CD4-positive, alpha-beta T cell (primary cell): ENCODE measurements around the gene MATN1. TPM values are rescaled to one million over a fixed set of nuclear protein-coding genes. Genes with fewer than 3 reads are reported as not detected.

Experiments used
- ATAC-seq: fragments of 200-7000 bp; cut with Tn5 transposase; one replicate; pipeline ENCODE4 v1.10.0; 2022; ENCODE audit warnings: mild to moderate bottlenecking; ENCODE audit not compliant: poor library complexity
- CTCF ChIA-PET: fragments of 350-600 bp; sonication (Branson Sonifier 250); formaldehyde crosslinking; loops from one replicate; lab custom pipeline; 2021; ENCODE audit warnings: antibody characterized with exemption, inconsistent platforms; lab: Charles Lee
- POLR2A ChIA-PET: fragments of 350-600 bp; sonication (Branson Sonifier 250); formaldehyde crosslinking; loops from one replicate; lab custom pipeline; 2021; ENCODE audit warnings: antibody characterized with exemption, inconsistent platforms; lab: Charles Lee
- DNase-seq, 14 experiments: peaks; one replicate each; pipeline ENCODE4 v3.0.0-alpha.2; 2013 to 2020; ENCODE audit warnings: mixed read lengths in 2 of 14
- H3K27ac ChIP-seq, 2 donors: one replicate each; pipeline versions ENCODE4 v1.5.1 to v1.7.0; 2013; ENCODE audit warnings: low read length in 2 of 2, low read depth in 1 of 2, mild to moderate bottlenecking in 1 of 2
- H3K27me3 ChIP-seq, 2 experiments: 1 replicate in 1 of 2; 2 replicates in 1 of 2; pipeline versions ENCODE4 v1.6.1 to v1.7.0; 2013; ENCODE audit warnings: low read length in 2 of 2, control low read depth in 1 of 2, mild to moderate bottlenecking in 1 of 2, moderate library complexity in 1 of 2; ENCODE audit not compliant: insufficient read depth in 2 of 2, control insufficient read depth in 1 of 2
- H3K36me3 ChIP-seq: one replicate; pipeline ENCODE4 v1.6.1; 2013; ENCODE audit warnings: low read length, control low read depth; ENCODE audit not compliant: insufficient read depth
- H3K4me1 ChIP-seq: one replicate; pipeline ENCODE4 v1.6.1; 2013; ENCODE audit warnings: low read length, control low read depth; ENCODE audit not compliant: insufficient read depth
- H3K4me3 ChIP-seq: one replicate; pipeline ENCODE4 v1.5.1; 2013; ENCODE audit warnings: mild to moderate bottlenecking, low read length, moderate library complexity
- H3K9me3 ChIP-seq, 2 experiments: 1 replicate in 1 of 2; 2 replicates in 1 of 2; pipeline versions ENCODE4 v1.6.1 to v1.7.0; 2013; ENCODE audit warnings: low read length in 2 of 2, mild to moderate bottlenecking in 2 of 2, control low read depth in 1 of 2, moderate library complexity in 1 of 2; ENCODE audit not compliant: control insufficient read depth in 1 of 2, insufficient read depth in 1 of 2
- H3K27ac Mint-ChIP-seq: one replicate; pipeline ENCODE4 v1.8.0; 2020; ENCODE audit warnings: mixed read lengths
- H3K27me3 Mint-ChIP-seq: one replicate; pipeline ENCODE4 v1.8.0; 2021; ENCODE audit warnings: mixed read lengths
- H3K36me3 Mint-ChIP-seq: one replicate; pipeline ENCODE4 v1.8.0; 2021; ENCODE audit warnings: low read depth, mixed read lengths
- H3K4me1 Mint-ChIP-seq: one replicate; pipeline ENCODE4 v1.8.0; 2021; ENCODE audit warnings: low read depth, mixed read lengths
- H3K4me3 Mint-ChIP-seq: one replicate; pipeline ENCODE4 v1.8.0; 2020; ENCODE audit warnings: mild to moderate bottlenecking, mixed read lengths
- H3K9me3 Mint-ChIP-seq: one replicate; pipeline ENCODE4 v1.8.0; 2020; ENCODE audit warnings: mixed read lengths
- intact Hi-C, 2 experiments: fragments of 100-400 bp; cut with DNase I in 1 of 2; cut with micrococcal nuclease in 1 of 2; formaldehyde crosslinking; loops; one replicate each; pipeline versions ENCODE4 v1.15.1 to v1.9.0; 2023 to 2025; cut with DNase I, micrococcal nuclease
- total RNA-seq, 174 experiments: library from RNA in 2 of 174; stranded (reverse) in 2 of 174; gene quantifications; one replicate each; pipeline ENCODE4 v1.2.3 and lab custom pipeline; 2021 to 2026
- TF ChIP-seq, protein P1 (sequence below): fragments of 200-600 bp; IDR thresholded peaks from one replicate; pipeline ENCODE4 v1.8.0; 2022; ENCODE audit warnings: antibody characterized with exemption, mild to moderate bottlenecking

Gene MATN1
- total RNA-seq, 2 experiments from 2014 or later, result 2.5 to 2.7 TPM

DNA sequence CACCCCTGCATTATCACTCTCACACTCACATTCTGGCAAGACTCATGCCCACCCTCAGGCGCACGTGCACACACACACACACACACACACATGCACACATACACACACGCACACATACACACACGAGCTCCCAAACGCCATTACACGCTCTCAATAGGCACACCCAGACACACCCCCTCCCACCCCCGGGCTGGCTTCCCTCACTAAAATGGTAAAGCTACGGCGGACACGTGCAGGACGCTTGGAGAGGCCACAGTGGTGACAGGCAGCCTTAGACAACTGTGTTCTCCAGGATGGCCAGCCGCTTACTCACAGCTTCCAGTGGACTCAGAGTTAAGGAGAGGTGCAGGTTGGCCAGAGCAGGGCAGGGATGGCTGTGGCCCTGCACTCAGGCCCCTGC is 10.1 kb downstream of the MATN1 start:
- H3K4me1 Mint-ChIP-seq, result peaks cover 11% of the 10 kb centered on the region
- H3K4me3 Mint-ChIP-seq, result no peak overlapping the region
- Histone ChIP-seq H3K9me3 (peaks cover 7 to 14% of the 10 kb centered on the region in 2 experiments), H3K27ac (no peak overlapping the region), H3K4me1 (peaks cover 9% of the 10 kb centered on the region), H3K27me3 (no peaks in the 10 kb centered on the region), H3K36me3 (no peaks in the 10 kb centered on the region), H3K4me3 (no peak overlapping the region)
- ATAC-seq, result no peak
- peaks cover 7% of the 10 kb centered on the region for H3K36me3 Mint-ChIP-seq
- TF ChIP-seq, protein P1, sequence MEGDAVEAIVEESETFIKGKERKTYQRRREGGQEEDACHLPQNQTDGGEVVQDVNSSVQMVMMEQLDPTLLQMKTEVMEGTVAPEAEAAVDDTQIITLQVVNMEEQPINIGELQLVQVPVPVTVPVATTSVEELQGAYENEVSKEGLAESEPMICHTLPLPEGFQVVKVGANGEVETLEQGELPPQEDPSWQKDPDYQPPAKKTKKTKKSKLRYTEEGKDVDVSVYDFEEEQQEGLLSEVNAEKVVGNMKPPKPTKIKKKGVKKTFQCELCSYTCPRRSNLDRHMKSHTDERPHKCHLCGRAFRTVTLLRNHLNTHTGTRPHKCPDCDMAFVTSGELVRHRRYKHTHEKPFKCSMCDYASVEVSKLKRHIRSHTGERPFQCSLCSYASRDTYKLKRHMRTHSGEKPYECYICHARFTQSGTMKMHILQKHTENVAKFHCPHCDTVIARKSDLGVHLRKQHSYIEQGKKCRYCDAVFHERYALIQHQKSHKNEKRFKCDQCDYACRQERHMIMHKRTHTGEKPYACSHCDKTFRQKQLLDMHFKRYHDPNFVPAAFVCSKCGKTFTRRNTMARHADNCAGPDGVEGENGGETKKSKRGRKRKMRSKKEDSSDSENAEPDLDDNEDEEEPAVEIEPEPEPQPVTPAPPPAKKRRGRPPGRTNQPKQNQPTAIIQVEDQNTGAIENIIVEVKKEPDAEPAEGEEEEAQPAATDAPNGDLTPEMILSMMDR, result no peak
- no peak overlapping the region for H3K27ac Mint-ChIP-seq
- no peak for DNase-seq
- POLR2A ChIA-PET, result no interaction called here
- peaks cover 3% of the 10 kb centered on the region for H3K9me3 Mint-ChIP-seq
- peaks cover 9% of the 10 kb centered on the region for H3K27me3 Mint-ChIP-seq
- intact Hi-C loops, result loop anchor here in 1 of 2 experiments (10.0 kb wide), 2 partner anchors 351 to 441 kb away; partner anchors contain the start of gene PUM1
- CTCF ChIA-PET, result interaction anchor here (1.0 kb wide), 1 partner anchor 67 kb away, joined by 4 read pairs; no protein-coding TSS in a partner anchor

DNA sequence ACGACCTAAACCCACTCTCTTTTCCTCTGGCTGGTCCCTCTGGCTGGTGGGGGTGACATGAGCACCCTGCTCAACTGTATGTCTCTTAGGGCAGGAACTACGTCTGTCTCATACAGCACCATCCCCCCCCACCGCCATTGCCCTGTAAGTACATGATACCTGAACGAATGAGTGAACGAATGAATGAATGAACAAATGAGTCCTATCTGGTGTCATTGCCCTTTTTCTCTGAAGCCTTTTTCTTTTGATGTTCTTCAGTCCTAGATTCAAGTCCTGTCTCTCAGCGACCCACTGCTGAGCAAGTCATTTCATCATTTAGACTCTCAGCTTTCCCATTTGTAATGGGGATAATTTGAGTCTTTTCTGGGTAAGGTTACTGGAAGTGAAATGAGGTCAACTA is 10.8 kb downstream of the MATN1 start:
- peaks cover 5% of the 10 kb centered on the region for H3K4me1 Mint-ChIP-seq
- TF ChIP-seq, protein P1, result no peak
- ATAC-seq, result no peak
- DNase-seq, result no peak
- no peaks in the 10 kb centered on the region for H3K36me3 ChIP-seq
- no peaks in the 10 kb centered on the region for H3K27me3 ChIP-seq
- H3K4me3 ChIP-seq, result no peak overlapping the region
- peaks cover 3% of the 10 kb centered on the region for H3K9me3 Mint-ChIP-seq
- no peaks in the 10 kb centered on the region for H3K36me3 Mint-ChIP-seq
- intact Hi-C loops, result loop anchor here in 1 of 2 experiments (10.0 kb wide), 2 partner anchors 352 to 442 kb away; partner anchors contain the start of gene PUM1
- no peak overlapping the region for H3K4me3 Mint-ChIP-seq
- peaks cover 5% of the 10 kb centered on the region for H3K4me1 ChIP-seq
- no peak overlapping the region for H3K27ac Mint-ChIP-seq
- peaks cover 13% of the 10 kb centered on the region for H3K27me3 Mint-ChIP-seq
- H3K27ac ChIP-seq, result no peak overlapping the region
- H3K9me3 ChIP-seq, result peaks cover 7 to 14% of the 10 kb centered on the region in 2 experiments
- POLR2A ChIA-PET, result no interaction called here
- CTCF ChIA-PET, result no interaction called here

DNA sequence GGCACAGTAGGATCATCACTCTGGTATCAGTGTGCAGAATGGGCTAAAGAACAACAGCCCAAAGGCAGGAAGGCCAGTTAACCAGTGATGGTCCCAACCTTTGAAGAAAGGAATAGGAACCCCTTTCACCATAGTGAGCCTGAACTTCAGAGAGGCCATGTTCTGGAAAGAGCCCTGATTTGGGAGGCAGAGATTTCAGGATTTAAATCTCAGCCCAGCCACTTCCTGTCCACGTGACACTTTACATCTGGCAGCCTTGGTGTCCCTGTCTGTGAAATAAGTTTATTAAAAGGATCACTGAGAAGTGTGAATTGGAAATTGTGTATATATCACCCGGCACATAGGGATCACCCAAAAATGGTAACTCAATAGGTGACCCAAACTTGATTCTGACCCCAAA is 13.0 kb downstream of the MATN1 start:
- intact Hi-C loops, result loop anchor here in 1 of 2 experiments (10.0 kb wide), 2 partner anchors 354 to 444 kb away; partner anchors contain the start of gene PUM1
- Histone ChIP-seq H3K4me3 (no peak overlapping the region), H3K27ac (no peak overlapping the region), H3K4me1 (no peaks in the 10 kb centered on the region), H3K9me3 (peaks cover 4 to 7% of the 10 kb centered on the region in 2 experiments), H3K36me3 (no peaks in the 10 kb centered on the region), H3K27me3 (peaks cover 0 to 4% of the 10 kb centered on the region in 2 experiments)
- DNase-seq (no peak), ATAC-seq (no peak)
- TF ChIP-seq, protein P1, result no peak
- Mint-ChIP-seq H3K4me1 (no peaks in the 10 kb centered on the region), H3K27ac (no peak overlapping the region), H3K4me3 (no peak overlapping the region), H3K9me3 (peaks cover under 1% of the 10 kb centered on the region), H3K36me3 (no peaks in the 10 kb centered on the region), H3K27me3 (peaks cover 19% of the 10 kb centered on the region)
- ChIA-PET CTCF (no interaction called here), POLR2A (no interaction called here)
